ENCODE measurements around the gene TEPSIN.

DNA sequence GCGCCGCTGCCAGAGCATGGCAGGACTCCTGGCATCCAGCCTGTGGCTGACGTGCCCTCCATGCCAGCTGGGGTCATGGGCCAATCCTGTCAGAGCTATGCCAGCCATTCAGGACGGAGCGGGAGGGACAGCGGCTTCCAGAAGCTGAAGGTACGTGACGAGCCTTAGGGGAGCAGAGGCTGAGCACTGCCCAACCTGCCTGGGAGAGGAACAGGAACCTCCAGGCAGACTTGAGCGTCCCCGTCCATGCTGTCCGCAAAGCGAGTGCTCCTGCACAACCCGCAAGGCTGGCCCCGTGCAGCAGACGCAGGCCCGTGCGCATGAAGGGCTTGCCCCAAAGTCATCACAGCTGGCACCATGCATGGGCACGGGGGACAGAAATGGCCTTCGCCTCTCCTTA is 21.8 kb upstream of the TEPSIN start:
- TF ChIP-seq POLR2A (IDR thresholded peaks at IDR 0.05), result no peak
- TF ChIP-seq, protein P1, sequence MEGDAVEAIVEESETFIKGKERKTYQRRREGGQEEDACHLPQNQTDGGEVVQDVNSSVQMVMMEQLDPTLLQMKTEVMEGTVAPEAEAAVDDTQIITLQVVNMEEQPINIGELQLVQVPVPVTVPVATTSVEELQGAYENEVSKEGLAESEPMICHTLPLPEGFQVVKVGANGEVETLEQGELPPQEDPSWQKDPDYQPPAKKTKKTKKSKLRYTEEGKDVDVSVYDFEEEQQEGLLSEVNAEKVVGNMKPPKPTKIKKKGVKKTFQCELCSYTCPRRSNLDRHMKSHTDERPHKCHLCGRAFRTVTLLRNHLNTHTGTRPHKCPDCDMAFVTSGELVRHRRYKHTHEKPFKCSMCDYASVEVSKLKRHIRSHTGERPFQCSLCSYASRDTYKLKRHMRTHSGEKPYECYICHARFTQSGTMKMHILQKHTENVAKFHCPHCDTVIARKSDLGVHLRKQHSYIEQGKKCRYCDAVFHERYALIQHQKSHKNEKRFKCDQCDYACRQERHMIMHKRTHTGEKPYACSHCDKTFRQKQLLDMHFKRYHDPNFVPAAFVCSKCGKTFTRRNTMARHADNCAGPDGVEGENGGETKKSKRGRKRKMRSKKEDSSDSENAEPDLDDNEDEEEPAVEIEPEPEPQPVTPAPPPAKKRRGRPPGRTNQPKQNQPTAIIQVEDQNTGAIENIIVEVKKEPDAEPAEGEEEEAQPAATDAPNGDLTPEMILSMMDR (IDR thresholded peaks at IDR 0.05), result no peak
- TF ChIP-seq EP300 (IDR thresholded peaks at IDR 0.05; ENCODE audit: low read depth), result no peak

Data from transverse colon (tissue), 3 donors.